Activated naive CD8-positive, alpha-beta T cell treated with anti-CD3 and anti-CD28 coated beads for 36 hours (primary cell): ENCODE measurements around the gene SPON1. TPM values are rescaled to one million over a fixed set of nuclear protein-coding genes. Genes with fewer than 3 reads are reported as not detected.
"Not testable (repeated sequence)": the region's sequence is repeated elsewhere in the genome, so short reads cannot be mapped to it uniquely, and the experiment has no call there.

Experiments
- DNase-seq: peaks from one replicate; pipeline ENCODE4 v3.0.0; 2021
- H3K27ac Mint-ChIP-seq: one replicate; pipeline ENCODE4 v1.8.0; 2022; ENCODE audit warnings: mild to moderate bottlenecking, moderate library complexity, mixed read lengths
- H3K27me3 Mint-ChIP-seq: one replicate; pipeline ENCODE4 v1.8.0; 2022; ENCODE audit warnings: mild to moderate bottlenecking, mixed read lengths
- H3K36me3 Mint-ChIP-seq: one replicate; pipeline ENCODE4 v1.8.0; 2021; ENCODE audit warnings: mild to moderate bottlenecking, mixed read lengths
- H3K4me1 Mint-ChIP-seq: one replicate; pipeline ENCODE4 v1.8.0; 2021; ENCODE audit warnings: mixed read lengths
- H3K4me3 Mint-ChIP-seq: one replicate; pipeline ENCODE4 v1.8.0; 2022; ENCODE audit warnings: mild to moderate bottlenecking, moderate library complexity, mixed read lengths
- H3K9me3 Mint-ChIP-seq: one replicate; pipeline ENCODE4 v1.8.0; 2022; ENCODE audit warnings: mixed read lengths
- total RNA-seq, 2 experiments: library from RNA; stranded (reverse); gene quantifications; one replicate each; pipeline ENCODE4 v1.2.3, GENCODE V29; 2021

SPON1 gene
- total RNA-seq, 2 experiments from 2014 or later, result 0.95 to 1.0 TPM

DNA sequence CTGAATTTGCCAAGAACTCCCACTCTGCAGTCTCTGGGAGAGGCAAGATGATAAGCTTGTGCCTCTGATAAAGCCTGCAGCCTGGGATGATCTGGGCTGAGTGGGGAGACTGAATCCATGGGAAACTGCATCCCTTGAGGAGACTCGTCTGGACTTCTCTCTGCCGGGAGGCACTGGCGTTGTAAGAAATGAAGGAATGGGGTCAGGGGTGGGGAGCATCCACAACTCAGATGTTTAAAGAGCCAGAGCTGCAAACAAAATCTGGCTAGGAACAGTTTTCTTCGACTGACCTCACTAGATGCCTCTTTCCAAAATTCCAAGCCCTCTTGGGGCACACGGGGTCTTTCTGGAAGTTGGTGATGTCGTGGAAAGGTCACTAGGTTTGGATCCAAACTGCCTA, 64.4 kb downstream of the SPON1 start:
- Mint-ChIP-seq H3K27ac (no peak overlapping the region), H3K4me1 (no peaks in the 10 kb centered on the region), H3K27me3 (no peaks in the 10 kb centered on the region), H3K36me3 (no peaks in the 10 kb centered on the region), H3K9me3 (no peaks in the 10 kb centered on the region), H3K4me3 (no peak overlapping the region)
- DNase-seq, result no peak

- H3K36me3 Mint-ChIP-seq, result no peaks in the 10 kb centered on the region
- no peaks in the 10 kb centered on the region for H3K4me1 Mint-ChIP-seq
- no peak overlapping the region for H3K4me3 Mint-ChIP-seq
- DNase-seq, result no peak
- H3K27ac Mint-ChIP-seq, result no peak overlapping the region
- no peaks in the 10 kb centered on the region for H3K9me3 Mint-ChIP-seq
- no peaks in the 10 kb centered on the region for H3K27me3 Mint-ChIP-seq
These were observed 65.0 kb downstream of the SPON1 start for GRCh38 chr11:14027525-14027924.

DNA sequence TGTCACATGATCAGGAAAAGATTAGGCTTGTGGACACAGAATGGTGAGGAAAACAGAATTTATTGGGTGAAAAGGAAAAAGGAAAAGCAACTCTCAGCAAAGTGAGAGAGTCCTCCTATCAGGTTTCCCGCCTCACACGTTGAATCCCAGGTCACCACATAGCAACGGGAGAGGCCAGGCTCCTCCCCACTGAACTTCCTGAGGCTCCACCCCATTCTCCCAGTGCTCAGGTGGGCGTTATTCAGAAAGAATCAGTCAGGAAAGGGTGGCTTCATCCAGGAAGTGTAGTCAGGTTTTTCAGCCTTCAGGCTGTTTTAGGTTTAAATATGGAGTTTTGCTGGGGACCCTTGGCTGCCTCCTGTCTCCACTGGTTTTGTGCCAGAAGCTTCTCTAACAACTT, 66.9 kb downstream of the SPON1 start:
- Mint-ChIP-seq H3K36me3 (no peaks in the 10 kb centered on the region), H3K4me3 (no peak overlapping the region), H3K9me3 (no peaks in the 10 kb centered on the region), H3K4me1 (no peaks in the 10 kb centered on the region), H3K27ac (no peak overlapping the region), H3K27me3 (no peaks in the 10 kb centered on the region)
- DNase-seq, result no peak

GRCh38 chr11:14029971-14030920, 67.7 kb downstream of the SPON1 start:
- H3K9me3 Mint-ChIP-seq, result no peaks in the 10 kb centered on the region
- no peaks in the 10 kb centered on the region for H3K36me3 Mint-ChIP-seq
- H3K4me1 Mint-ChIP-seq, result no peaks in the 10 kb centered on the region
- DNase-seq, result no peak
- H3K27me3 Mint-ChIP-seq, result no peaks in the 10 kb centered on the region
- H3K4me3 Mint-ChIP-seq, result no peak overlapping the region
- no peak overlapping the region for H3K27ac Mint-ChIP-seq

DNA sequence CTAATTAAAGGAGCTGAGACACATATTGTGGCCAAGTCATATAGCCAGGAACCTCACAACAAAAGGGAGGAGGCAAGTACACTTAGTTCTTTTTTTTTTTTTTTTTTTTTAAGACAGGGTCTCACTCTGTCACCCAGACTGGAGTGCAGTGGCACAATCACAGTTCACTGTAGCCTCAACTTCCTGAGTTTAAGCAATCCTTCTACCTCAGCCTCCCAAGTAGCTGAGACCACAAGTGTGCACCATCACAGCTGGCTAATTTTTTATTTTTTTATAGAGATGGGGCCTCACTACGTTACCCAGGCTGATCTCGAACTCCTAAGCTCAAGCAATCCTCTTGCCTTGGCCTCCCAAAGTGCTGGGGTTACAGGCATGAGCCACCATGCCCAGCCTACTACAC, 73.0 kb downstream of the SPON1 start:
- not testable (repeated sequence) for H3K4me3 Mint-ChIP-seq, H3K27me3 Mint-ChIP-seq, H3K4me1 Mint-ChIP-seq, H3K36me3 Mint-ChIP-seq, H3K27ac Mint-ChIP-seq, DNase-seq, H3K9me3 Mint-ChIP-seq

DNA sequence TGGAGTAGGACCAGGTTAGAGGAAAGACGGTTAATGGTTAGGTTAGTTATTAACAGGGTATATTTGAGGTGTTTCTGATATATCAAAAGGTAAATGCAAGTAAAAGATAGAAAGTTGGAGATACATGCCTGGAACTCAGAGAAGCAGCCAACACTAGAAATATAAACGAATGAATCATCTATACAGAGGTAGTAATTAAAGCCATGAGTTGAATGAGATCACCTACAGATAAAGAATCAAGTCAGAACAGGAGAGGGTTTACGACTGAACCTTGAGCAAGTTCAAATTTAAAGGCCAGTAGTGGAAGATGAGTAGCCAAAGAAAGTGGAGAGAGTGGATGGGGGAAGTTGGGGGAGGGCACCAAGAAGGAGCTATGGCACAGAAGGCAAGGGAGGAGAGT, 73.9 kb downstream of the SPON1 start:
- Mint-ChIP-seq H3K4me1 (no peaks in the 10 kb centered on the region), H3K9me3 (no peaks in the 10 kb centered on the region), H3K4me3 (no peak overlapping the region), H3K27ac (no peak overlapping the region), H3K27me3 (no peaks in the 10 kb centered on the region), H3K36me3 (no peaks in the 10 kb centered on the region)
- DNase-seq, result no peak

DNA sequence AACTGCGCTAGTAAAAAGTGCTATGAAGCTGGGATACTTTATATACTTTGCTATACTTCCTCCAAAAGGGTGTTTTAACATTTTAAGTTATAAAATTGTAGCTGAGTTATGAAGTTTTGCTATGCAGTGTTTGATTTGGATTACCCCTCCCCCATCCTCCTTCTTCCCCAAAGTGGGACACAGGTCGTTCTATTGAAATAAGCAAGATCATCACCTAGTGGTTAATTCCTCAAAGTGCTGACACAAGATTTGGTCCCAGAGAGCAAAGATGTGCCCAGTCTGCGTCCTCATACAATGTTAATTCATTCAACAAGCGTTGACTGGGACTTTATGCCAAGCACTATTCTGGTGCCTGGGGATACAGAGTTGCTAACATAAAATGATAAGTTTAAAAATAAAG, 78.5 kb downstream of the SPON1 start:
- no peaks in the 10 kb centered on the region for H3K9me3 Mint-ChIP-seq
- no peak overlapping the region for H3K27ac Mint-ChIP-seq
- no peak overlapping the region for H3K4me3 Mint-ChIP-seq
- DNase-seq, result no peak
- no peaks in the 10 kb centered on the region for H3K36me3 Mint-ChIP-seq
- no peaks in the 10 kb centered on the region for H3K4me1 Mint-ChIP-seq
- no peaks in the 10 kb centered on the region for H3K27me3 Mint-ChIP-seq

- no peak overlapping the region for H3K27ac Mint-ChIP-seq
- H3K4me1 Mint-ChIP-seq, result no peaks in the 10 kb centered on the region
- H3K27me3 Mint-ChIP-seq, result no peaks in the 10 kb centered on the region
- DNase-seq, result no peak
- no peak overlapping the region for H3K4me3 Mint-ChIP-seq
- no peaks in the 10 kb centered on the region for H3K36me3 Mint-ChIP-seq
- no peaks in the 10 kb centered on the region for H3K9me3 Mint-ChIP-seq
These were observed 79.0 kb downstream of the SPON1 start for GRCh38 chr11:14041565-14041964.

- H3K36me3 Mint-ChIP-seq, result no peaks in the 10 kb centered on the region
- H3K27ac Mint-ChIP-seq, result no peak overlapping the region
- DNase-seq, result no peak
- no peaks in the 10 kb centered on the region for H3K27me3 Mint-ChIP-seq
- H3K9me3 Mint-ChIP-seq, result no peaks in the 10 kb centered on the region
- H3K4me3 Mint-ChIP-seq, result no peak overlapping the region
- no peaks in the 10 kb centered on the region for H3K4me1 Mint-ChIP-seq
These were observed 80.4 kb downstream of the SPON1 start for GRCh38 chr11:14042686-14043465.

GRCh38 chr11:14044916-14045315, 82.4 kb downstream of the SPON1 start:
- Mint-ChIP-seq H3K27me3 (no peaks in the 10 kb centered on the region), H3K27ac (no peak overlapping the region), H3K4me3 (no peak overlapping the region), H3K36me3 (no peaks in the 10 kb centered on the region), H3K4me1 (no peaks in the 10 kb centered on the region), H3K9me3 (no peaks in the 10 kb centered on the region)
- no peak for DNase-seq

- H3K27me3 Mint-ChIP-seq, result no peaks in the 10 kb centered on the region
- no peaks in the 10 kb centered on the region for H3K9me3 Mint-ChIP-seq
These were observed 82.9 kb downstream of the SPON1 start for GRCh38 chr11:14045417-14045816.

DNA sequence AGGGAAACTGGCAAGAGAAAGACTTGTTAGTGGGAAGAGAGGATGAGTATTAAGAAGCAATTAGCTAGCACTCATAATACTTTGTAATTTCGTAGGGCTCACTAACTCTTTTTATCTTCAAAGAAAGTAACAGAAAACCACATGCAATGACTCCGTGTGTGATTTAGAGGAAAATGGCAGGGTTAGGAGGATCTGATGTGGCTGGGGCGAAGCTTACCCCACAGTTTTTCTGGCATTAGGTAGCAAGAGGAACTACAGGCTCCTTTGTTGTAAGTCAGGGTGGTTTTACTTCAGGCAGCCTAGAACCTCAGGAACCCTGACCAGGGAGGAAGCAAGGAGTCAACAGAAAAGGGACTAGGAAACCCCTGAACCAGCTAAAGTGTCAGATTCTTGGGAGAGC, 89.7 kb downstream of the SPON1 start:
- Mint-ChIP-seq H3K27me3 (no peaks in the 10 kb centered on the region), H3K36me3 (no peaks in the 10 kb centered on the region), H3K4me1 (peaks cover 18% of the 10 kb centered on the region), H3K27ac (no peak overlapping the region), H3K4me3 (no peak overlapping the region), H3K9me3 (no peaks in the 10 kb centered on the region)
- DNase-seq, result no peak

More at GRCh38 chr11:14045417-14045816, 82.9 kb downstream of the SPON1 start:
- Mint-ChIP-seq H3K4me3 (no peak overlapping the region), H3K4me1 (no peaks in the 10 kb centered on the region), H3K27ac (no peak overlapping the region), H3K36me3 (no peaks in the 10 kb centered on the region)
- DNase-seq, result no peak

DNA sequence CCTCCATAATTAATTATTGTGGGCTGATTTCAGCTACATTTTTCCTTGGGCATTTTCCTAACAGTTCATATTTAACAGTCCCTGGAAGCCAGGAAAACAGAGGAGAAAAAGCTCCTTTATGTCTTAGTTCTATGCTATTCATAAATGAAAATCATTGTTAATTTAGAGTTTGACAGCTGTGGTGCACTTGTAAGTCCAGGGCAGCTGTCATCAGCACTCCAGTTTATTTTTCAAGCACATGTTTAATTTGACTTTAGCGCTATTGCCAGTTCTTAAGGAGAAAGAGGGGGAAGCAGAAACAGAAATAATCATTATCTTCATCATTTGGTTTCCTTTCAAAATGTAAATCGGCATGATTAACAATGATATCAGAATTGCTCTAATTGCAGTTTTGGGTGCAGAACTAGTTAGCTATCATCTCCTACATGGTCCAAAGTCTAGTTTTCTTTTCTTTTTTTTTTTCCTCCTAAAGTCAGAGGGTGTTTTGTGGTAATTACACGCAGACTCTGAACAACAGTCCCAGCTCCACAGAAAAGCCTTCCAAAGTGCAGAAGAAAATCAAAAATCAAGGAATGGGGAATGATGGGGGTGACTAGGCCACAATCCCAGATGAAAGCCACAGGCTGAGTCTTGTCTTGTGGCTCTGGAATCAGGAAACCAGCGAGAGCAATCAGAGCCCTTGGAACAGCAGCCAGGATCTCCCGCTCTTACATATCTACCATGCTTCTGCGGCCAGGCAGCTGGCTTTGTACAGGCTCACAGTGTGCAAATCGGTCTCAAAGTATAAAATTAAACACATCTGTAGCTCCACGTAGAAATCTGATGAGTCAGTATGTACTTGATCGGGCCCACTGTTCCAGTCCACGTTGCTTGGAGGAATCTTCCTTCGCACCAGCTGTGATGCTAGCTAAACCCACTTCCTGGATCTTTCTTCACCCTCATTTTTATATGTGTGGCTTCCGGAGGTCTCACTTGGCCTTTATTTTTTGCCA, 91.9 kb downstream of the SPON1 start:
- no peaks in the 10 kb centered on the region for H3K9me3 Mint-ChIP-seq
- peaks cover 18% of the 10 kb centered on the region for H3K4me1 Mint-ChIP-seq
- H3K36me3 Mint-ChIP-seq, result no peaks in the 10 kb centered on the region
- no peak for DNase-seq
- H3K27me3 Mint-ChIP-seq, result no peaks in the 10 kb centered on the region
- no peak overlapping the region for H3K4me3 Mint-ChIP-seq
- H3K27ac Mint-ChIP-seq, result no peak overlapping the region

DNA sequence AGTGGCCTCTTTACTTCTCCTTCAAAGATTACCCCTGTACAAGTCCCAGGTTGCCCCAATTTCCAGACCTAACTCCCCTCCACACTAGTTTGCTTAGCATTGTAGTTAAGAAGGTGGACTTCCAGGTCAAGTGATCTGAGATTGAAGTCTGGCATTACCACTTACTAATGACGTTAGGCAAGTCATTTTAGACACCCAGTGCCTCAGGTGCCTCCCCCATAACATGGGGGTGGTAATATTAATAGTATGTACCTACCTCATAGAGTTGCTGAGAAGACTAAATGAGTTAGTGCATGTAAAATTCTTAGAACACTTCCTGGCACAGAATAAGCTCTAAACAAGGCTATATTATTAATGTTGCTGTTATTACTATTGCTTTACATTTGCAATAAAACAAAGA, 93.4 kb downstream of the SPON1 start:
- H3K27ac Mint-ChIP-seq, result no peak overlapping the region
- no peaks in the 10 kb centered on the region for H3K27me3 Mint-ChIP-seq

DNA sequence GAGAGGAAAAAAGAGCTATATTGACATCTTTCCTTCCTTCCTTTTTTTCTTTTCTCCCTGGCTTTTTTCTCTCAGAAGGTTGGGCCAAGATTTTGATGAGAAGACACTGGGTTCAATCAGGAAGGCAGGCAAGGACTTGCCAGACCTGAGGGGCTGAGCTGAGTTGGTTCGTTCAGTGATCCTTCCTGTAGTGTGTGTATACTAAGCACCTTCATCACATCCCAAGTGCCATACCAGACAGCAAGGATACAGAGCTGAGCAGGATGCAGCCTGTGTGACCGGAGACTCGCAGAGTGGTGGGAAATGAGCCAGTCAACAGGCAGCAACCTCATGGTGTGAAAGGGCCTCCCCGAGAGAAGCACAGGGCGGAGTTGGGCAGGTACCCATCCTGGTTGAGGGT, 95.5 kb downstream of the SPON1 start:
- Mint-ChIP-seq H3K9me3 (no peaks in the 10 kb centered on the region), H3K4me1 (peaks cover 9% of the 10 kb centered on the region), H3K27ac (no peak overlapping the region), H3K4me3 (no peak overlapping the region), H3K27me3 (no peaks in the 10 kb centered on the region), H3K36me3 (no peaks in the 10 kb centered on the region)
- no peak for DNase-seq

More for the DNA sequence above, 93.4 kb downstream of the SPON1 start:
- Mint-ChIP-seq H3K4me3 (no peak overlapping the region), H3K4me1 (peaks cover 18% of the 10 kb centered on the region), H3K9me3 (no peaks in the 10 kb centered on the region), H3K36me3 (no peaks in the 10 kb centered on the region)
- DNase-seq, result no peak
